ENCODE measurements around the gene SEMA7A.

SEMA7A gene

GRCh38 chr15:74428970-74429780 is 4.6 kb downstream of the SEMA7A start:
- DNase-seq, result no peak

- DNase-seq, result no peak
Observed at GRCh38 chr15:74428442-74428787, 5.3 kb downstream of the SEMA7A start.

- no peak for DNase-seq
Observed at GRCh38 chr15:74427607-74428441, 5.9 kb downstream of the SEMA7A start.

DNA sequence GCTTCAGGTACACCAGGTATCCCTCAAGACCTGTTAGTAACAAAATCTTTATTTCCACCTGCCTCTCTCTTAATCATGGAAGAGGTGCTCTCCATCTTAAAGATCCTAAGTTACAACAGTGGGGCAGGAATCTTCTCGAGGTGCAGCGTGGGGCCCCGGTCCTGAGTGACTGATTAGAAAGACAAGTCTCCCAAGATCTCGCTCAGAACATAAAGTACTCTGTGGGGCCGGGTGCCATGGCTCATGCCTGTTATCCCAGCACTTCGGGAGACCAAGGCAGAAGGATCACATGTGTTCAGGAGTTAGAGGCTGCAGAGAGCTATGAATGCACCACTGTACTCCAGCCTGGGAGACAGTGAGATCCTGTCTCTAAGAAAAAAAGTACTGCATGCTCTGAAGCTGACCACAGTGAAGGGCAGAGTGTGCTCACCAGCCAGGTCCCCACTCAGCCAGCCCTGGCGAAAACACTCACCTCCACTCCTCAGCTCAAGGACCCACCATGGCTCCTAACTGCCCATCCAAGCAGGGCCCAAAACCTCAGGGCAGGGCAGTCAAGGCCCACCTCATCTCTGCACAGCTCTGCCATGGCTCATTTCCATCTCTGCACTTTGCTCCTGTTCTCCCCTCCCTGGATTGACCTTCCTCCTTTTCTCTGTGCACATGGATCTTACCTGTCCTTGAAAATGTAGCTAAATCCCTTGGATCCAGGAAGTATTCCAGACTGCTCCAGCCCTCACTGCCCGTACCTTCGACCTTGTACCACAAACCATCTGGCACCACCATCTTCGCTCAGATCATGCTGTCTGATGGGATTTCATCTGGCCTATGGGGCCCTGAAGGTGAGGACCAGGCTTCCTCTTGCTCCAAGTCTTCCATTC is 7.1 kb downstream of the SEMA7A start:
- DNase-seq, result no peak

DNA sequence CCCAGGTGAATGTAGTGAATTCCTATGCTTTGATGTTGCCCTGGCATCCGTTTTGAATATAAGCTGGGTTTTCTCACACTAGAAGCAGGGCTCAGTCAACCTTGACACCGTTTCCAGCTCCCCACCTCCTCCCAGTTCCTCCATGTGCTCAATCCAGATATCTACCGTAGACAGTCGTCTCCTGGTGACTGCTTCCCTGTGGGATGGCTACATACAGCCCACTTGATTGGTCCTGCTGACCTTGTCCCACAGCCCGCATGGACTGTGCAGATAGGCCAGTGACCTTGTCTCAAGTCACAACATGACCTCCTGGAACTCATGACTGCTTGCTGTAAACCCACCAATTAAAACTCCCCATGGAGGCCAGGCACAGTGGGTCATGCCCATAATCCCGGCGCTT is 8.1 kb downstream of the SEMA7A start:
- no peak for DNase-seq

GRCh38 chr15:74424901-74425528 is 8.7 kb downstream of the SEMA7A start:
- no peak for DNase-seq

DNA sequence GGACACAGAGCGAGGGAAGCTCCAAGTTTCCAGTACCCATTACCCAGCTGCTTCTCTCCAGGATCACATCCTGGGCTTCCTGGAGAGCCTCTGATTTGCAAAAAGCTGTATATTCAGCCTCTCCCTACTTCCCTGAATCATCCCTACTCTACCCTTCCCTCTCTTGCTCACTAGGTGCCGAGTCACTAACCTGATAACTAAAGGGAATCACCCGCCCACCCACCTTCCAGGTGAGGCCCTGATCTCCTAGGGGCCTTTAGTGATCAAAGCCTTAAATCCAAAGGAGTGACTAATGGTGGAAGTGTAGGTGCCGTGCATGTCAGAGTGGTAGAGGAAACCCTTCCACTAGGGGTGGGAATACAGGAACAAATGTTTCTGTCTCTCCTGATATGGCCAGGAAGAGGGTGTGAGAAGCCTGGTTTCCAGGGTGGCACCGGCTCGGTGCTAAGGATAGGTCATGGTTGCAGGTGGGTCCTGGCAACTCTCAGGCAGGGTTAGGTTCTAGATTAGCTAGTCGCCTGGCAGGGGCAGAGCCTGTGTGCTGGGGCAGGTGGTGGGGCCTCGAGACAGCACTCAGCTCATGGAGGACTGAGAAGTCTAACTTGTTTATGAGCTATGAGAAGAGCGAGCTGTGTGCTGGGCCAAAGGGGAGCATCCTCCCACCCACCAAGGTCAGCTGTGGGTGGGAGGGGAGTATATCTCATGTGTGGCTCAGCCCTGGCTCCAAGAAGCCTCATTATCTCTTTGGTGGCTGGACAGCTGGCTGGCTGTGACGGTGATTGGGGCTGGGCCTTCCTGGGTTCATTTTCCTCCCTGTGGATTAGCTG is 10.1 kb downstream of the SEMA7A start:
- no peak for DNase-seq

DNA sequence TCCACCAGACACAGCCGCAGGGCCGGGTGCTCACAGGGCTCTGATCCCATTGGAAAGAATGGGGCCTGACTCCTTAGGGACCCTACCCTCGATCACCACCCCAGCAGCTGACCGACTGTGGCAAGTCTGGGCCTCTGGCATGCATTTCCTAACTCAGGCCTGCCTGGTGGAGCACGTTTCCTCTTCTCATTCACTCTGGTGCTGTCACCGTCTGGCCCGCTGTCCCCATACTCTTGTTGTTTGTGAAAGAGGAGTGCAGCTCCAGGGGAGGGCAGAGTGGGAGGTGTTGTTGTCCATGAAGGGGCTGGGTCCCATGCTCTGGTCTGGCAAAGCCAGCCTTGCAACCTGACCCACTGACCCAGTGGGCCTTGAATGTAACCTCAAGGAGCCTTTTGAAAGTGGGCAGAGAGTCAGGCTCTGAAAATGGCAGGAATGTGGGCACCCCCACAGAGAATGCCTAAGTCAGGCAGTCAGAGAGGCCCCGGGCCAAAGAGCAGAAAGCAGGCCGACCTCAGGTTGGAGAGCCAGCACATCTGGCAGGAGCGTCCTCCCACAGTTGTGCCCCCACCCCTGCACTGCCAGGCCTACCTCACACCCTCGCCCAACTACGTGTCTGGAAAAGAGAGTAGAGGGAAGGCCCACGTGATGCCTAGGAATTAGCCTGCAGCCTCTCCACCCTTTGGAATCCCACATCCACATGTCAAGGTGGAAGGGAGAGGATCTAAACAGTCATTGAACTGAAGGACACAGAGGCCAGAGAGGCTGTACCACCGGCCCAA is 10.9 kb downstream of the SEMA7A start:
- no peak for DNase-seq

DNA sequence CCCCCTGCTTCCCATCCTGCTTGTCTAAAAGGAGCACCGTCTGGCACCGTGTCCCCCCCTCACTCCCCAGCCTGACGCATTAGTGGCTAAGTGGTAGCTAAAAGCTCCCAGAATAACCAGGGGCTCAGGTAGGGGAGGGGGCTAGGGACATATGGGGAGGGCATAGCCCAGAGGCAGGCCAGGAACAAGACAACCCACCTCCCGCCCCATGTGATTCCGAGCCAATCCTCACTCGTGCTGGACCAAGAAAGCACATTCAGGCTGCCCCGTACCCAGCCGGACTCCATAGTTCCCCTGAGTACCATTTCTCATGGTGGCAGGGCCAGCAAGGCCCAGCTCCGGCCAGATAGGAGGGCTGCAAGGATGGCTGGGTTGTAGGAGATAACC is 11.5 kb downstream of the SEMA7A start:
- DNase-seq, result no peak

DNA sequence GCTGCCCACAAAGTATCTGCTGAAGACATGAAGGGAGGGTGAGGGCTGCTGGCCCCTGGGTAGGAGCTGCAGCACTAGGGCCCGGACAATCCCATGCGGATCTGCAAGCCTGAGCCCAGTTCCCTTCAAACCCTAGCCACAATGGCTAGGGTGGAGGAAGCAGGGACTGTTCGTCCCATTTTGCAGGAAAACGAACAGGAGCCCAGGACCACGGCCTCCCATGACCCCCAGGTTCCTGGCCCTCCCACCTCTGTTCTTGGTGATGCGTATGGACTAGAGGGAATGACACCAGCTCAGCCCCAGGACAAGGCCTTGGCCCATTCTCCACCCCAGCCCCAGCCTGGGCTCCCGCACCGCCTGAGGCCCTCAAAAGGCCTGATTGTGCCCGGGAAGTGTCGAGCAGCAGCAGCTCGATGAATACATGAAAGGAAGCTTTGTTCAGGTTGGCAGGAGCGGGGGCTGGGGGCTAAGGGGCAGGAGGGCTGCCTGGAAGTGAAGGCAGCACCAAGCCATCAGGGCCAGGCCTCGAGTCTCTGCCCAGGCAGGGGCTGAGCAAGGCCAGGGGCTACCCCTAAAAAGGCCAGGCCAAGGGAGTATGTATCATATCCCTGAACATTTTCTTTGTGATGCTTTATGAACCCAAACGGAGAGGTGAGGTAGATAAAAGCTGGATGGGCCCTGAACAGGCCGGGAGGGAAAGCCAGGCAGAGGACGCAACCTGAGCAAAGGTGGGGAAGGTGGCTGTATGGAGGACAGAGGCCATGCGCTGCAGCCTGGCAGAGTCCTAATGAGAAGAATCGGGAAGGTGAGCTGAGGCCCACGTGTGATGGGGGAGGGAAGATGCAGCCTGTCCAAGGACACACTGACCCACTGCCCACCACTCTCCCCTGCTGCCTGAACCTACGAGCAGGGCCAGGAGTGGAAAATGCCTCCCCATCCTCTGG is 12.2 kb downstream of the SEMA7A start:
- DNase-seq, result no peak

- DNase-seq, result no peak
Observed at GRCh38 chr15:74420193-74420905, 13.4 kb downstream of the SEMA7A start.

- DNase-seq, result no peak
Observed at GRCh38 chr15:74419432-74419831, 14.3 kb downstream of the SEMA7A start.

DNA sequence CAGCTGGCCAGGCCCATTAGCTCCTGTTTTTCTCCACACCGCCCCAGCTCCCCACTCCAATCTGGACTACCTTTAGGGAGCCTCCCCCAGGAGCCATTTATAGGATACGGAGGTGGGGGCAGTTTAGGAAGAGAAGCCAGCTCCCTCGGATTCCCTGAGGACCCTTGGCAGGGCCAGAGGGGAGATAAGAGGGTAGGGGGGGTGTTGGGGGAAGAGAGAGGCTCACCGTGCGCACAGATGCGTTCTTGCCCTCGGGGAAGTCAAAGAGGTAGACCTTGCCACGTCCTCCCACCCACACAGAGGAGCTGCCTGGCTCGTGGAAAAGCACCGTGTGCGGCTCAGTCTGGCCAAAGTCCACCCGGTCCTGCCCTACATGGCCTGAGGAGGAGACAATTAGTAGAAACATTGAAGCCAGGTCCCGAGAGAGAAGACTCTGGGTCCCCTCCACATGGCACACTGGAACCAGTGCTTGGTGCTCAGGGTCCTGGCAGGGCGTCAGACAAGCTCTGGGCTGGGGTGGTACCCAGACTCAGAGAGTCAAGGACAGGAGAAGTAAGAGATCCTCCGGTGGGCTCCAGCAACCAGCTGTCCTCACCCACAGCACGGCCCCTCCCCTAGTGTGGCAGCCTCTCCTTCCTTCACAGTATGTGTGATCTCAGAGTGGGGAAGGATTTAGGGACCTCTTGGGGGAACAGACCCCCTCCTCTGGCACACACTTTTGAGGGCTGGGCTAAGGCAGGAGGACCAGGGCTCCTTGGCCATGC is 15.0 kb downstream of the SEMA7A start:
- DNase-seq, result no peak

- no peak for DNase-seq
Observed at GRCh38 chr15:74417670-74418069, 16.1 kb downstream of the SEMA7A start.

DNA sequence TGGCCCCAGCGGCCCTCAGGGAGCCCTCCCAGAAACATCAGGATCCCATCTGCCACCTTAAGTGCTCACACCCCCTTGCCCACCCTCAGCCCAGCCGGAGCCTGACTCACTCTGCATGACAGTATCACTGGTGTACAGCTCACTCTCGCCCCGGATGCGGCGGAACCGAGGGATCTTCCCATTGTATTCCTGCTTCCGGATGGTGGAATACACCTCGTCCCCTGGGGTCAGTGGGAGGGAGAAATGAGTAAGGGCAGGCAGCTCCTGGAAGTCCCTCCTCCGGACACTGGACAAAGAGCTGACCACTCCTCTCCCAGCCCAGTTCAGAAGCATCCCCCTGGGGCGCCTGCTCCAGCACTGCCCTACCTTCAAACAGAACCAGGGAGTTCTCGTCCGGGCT is 16.5 kb downstream of the SEMA7A start:
- no peak for DNase-seq

DNA sequence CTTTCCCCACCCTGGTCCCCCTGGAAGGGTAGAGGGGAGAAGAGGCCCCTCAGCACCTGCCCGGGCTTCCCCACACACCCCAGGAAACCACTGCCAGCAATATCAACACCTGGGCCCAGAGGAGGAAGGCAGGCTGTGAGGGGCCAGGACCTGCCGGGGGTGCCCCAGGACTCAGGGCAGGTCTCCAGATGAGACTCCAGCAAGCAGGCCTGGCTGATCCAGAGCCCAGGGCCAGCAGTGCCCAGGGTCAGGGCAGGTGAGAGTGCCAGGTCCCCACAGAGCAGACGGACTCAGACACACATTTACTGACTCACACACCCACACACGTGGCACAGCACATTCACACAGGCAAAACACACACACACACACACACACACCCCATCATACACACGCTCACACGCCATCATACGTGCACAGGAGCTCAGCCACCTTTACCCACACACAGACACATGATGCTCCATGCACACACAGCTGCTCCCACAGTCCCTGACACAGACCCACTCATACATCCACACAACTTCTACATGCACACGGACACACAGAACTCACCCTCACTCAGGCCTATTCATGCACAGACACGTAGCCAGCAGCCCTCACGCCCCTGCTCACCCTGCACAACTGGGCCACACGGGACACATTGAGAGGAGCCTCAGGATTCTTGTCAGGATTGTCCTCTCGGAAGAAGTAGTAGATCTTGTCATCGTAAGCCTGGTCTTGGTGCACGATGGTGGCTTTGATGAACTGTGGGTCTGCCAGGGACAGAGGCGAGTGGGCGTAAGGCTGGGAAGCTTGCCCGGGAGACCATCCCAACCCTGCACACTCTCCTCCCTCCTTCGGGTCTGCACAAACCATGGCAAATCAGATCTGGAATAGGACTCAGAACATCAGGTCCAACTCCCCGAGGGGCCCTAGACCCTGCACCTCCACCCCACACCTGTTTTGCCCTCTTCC is 17.5 kb downstream of the SEMA7A start:
- no peak for DNase-seq
